ENCODE results near the gene HSFX1.
"Not testable (repeated sequence)": the region's sequence is repeated elsewhere in the genome, so short reads cannot be mapped to it uniquely, and the experiment has no call there.

The HSFX1 gene, protein sequence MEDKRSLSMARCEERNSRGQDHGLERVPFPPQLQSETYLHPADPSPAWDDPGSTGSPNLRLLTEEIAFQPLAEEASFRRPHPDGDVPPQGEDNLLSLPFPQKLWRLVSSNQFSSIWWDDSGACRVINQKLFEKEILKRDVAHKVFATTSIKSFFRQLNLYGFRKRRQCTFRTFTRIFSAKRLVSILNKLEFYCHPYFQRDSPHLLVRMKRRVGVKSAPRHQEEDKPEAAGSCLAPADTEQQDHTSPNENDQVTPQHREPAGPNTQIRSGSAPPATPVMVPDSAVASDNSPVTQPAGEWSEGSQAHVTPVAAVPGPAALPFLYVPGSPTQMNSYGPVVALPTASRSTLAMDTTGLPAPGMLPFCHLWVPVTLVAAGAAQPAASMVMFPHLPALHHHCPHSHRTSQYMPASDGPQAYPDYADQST

DNA sequence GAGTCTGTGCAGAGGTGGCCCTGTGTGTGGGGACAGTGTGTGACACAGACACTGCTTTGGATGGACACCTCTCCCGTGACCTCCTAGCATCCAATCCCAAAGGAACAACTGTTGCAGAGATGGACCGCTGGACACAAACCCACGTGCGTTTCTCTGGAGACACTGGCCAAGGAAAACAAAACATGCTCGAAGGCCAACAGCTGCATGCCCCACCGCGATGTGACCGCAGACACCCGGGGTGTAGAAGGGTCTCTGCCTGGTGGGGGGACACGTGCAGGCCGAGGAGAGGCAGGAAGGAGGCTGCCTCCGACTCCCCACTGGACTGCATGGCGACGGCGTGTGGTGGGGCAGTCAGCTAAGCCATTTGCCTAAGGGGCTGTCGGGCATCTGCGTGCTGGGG, at the start of gene HSFX1:
TSS of gene HSFX1 (plus strand) at position 301 of the 400 bp plus-strand sequence. CDS start 614 bp downstream, outside the sequence.
- not testable (repeated sequence) for DNase-seq

DNA sequence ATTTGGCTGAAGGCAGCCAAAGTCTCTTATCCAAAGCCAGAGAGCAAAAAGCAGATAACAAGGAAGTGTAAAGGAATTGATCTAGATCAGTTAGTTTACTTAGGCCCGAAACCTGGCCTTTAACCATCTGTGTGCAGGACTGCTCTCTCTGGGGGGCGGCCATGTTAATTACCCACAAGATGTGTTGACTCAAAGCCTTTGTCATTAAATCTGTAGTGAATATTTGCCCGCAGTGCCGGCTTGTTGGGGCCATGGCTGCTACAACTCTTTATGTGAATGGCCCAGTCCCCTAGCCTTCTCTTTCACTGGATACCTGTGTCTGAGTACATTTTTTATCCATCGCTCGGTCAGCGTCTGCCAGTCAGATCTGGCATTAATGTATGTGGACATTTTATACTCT, 46.6 kb upstream of the HSFX1 start:
- not testable (repeated sequence) for DNase-seq

DNA sequence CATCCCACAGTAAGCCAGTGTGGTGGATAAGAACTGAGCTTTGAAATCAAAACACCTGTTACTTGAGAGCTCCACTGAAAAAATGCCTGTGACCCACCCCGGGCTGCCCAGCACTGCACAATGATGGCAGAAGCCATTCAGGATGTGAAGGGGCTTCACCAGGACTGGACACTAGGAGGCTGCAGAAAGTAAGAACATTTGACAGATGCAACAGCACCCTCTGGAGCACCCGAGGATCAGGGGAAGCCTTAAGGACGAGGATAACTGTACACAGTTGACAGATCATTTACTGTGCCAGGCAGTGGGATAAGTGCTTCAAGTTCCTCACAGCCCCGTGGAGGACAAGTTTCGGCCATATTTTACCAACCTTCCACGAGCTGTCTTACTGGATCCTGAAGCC, 31.6 kb upstream of the HSFX1 start:
- not testable (repeated sequence) for DNase-seq

DNA sequence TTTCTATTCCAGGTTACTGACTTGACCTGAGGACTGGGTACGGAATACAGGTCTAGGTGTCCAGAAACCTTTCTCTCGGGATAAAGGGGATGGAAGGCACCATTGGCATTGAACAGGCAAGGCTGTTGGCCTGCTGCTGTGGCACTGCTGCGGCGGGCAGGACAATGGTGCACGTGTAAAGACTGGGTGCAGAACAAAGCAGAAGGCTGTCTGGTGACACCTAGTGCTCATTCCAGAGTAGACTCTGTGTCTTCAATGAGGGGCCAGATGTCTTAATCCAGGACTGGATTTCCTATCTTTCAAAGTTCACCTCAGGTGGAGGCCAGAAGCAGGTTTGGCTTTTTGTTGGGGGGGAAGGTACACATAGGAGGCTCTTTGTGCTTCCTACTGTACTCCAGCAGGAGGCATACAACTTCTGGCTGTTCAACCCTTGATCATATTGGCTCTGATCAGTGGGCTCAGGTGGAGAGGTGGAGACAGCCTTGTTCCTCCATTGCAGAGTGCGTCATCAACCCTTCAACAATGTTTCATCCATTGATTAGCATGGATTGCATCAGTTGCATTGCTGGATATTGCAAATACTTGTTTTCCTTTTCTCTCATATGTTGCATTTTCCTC, 27.4 kb upstream of the HSFX1 start:
- not testable (repeated sequence) for DNase-seq

DNA sequence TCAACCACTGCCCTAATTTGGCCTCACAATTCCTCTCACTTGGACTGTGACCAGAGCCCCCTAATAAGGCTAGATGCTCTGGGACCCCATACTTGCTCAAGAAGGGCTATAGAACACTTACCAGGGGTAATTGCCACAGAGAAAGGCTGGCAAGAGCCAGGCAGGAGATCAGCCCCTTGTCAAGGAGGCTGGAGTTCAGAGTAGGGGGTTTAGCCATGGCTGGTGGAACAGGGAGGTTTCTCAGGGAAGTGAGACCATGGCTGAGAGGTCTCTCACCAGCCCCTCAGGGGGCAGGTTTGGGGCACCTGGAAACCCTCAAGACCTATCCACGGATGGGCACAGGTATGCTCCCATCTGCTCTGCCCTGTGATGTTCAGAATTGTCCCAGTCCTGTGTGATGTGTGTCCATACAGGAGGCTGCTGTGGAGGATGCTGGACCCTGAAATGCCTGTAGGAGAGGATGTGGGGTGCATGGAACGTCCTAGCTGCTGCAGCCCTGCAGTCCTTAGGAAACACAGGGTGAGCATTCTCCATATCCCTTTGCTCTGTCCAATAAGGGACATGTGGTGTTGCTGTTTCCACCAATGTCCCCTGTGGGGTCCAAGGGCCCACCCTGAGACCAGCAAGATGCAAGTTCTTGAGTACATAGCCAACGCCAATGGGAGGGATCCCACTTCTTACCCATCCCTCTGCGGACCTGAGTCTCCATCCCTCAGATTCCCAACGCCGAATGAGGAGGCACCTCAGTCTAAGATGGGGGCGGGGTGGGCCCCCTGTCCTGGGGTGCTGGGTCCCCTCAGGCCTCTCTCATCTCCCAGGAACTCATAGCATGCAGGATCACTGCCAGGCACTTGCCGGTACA, 16.4 kb upstream of the HSFX1 start:
- no peak for DNase-seq

DNA sequence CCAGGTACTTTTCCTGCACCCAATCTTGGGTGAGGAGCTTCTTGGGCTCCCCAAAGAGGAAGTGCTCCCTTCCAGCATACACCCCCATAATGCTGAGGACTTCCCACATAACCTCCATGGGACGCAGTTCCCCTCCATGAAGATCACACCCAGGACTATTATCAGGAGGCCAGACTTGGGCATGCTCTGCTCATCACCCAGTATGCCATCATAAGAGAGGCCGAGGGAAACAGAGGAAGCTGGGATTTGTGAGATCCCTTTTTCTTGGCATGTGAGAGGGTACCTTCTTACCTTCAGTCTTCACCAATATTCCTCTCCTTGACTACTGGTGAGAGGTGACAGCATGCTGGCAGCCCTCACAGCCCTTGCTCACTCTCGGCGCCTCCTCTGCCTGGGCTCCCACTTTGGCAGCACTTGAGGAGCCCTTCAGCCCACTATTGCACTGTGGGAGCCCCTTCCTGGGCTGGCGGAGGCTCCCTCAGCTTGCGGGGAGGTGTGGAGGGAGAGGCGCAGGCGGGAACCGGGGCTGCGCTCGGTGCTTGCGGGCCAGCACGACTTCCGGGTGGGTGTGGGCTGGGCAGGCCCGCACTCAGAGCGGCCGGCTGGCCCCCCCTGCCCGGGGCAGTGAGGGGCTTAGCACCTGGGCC, 15.7 kb upstream of the HSFX1 start:
- no peak for DNase-seq

DNA sequence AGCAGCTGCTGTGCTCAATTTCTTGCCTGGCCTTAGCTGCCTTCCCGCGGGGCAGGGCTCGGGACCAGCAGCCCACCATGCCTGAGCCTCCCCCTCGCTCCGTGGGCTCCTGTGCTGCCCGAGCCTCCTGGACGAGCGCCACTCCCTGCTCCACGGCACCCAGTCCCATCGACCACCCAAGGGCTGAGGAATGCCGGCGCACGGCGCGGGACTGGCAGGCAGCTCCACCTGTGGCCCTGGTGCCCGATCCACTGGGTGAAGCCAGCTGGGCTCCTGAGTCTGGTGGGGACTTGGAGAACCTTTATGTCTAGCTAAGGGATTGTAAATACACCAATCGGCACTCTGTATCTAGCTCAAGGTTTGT, 15.2 kb upstream of the HSFX1 start:
- DNase-seq, result not testable (repeated sequence)

DNA sequence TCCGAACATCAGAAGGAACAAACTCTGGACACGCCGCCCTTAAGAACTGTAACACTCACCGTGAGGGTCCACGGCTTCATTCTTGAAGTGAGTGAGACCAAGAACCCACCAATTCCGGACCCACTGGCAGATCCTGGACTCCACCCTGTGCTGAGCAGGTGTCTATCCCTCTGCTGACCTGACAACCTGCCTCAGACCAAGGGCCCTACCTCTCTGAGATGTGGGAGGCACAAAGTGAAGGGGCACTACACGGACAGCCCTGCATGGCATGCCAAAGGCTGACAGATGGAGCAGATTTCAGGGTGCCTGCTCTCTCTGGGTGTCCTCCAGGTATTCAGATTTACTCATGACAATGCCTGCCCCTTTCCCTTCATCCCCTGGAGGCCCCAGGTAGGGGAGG, 14.0 kb upstream of the HSFX1 start:
- DNase-seq, result no peak

DNA sequence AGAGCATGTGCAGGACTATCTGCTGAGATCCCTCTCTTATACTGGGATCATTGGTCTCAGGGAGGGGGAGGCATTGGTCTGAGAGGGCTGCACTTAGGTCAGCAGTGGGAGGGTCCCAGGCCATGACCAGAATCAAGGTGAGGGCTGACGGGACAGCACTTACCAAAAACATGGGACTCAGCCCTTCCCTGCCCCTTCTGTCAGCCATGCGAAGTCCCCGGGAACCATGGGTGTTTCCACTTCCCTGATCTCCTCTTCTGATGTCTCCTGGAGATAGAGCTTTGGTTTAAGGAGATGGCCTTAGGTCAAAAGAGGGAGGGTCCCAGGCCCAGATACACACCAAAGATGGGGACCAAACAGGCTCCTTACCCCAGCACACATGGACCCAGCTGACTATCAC, 12.9 kb upstream of the HSFX1 start:
- no peak for DNase-seq

DNA sequence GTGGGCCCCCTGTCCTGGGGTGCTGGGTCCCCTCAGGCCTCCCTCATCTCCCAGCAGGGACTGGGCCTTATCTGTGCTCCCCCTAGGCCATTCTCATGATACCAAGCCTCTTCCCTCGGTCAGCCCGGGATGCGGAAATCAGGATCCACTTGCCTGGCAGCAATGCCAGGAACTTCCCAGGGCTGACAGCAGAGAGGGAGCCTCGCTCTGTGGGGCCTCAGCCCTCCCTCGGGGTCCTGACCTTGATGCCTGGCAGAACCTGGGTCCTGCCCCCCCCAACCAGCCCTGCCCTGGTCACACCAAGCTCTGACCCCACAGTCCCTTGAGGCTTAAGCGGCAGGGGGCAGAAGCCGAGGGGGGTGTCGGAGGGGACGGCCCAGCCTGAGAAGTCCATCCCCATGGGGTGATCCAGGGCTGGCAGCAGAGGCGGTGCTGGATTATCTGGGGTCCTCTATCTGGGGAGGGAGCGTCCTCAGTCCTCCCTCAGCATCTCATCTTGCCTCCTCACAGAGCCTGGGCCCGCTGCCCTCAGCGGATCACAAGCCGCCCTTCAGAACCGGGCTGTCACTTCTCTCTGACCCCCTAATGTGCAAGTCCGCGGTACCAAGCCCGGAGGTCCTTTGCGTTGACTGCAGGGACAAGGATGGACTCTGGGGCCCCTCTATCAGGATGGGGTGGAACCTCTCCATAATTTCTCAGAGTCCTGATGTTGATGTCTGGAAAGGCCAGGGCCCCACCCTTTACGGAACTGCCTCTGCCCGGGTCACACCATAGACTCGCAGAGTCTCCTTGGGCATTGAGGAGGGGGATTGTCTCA, 11.8 kb upstream of the HSFX1 start:
- not testable (repeated sequence) for DNase-seq

DNA sequence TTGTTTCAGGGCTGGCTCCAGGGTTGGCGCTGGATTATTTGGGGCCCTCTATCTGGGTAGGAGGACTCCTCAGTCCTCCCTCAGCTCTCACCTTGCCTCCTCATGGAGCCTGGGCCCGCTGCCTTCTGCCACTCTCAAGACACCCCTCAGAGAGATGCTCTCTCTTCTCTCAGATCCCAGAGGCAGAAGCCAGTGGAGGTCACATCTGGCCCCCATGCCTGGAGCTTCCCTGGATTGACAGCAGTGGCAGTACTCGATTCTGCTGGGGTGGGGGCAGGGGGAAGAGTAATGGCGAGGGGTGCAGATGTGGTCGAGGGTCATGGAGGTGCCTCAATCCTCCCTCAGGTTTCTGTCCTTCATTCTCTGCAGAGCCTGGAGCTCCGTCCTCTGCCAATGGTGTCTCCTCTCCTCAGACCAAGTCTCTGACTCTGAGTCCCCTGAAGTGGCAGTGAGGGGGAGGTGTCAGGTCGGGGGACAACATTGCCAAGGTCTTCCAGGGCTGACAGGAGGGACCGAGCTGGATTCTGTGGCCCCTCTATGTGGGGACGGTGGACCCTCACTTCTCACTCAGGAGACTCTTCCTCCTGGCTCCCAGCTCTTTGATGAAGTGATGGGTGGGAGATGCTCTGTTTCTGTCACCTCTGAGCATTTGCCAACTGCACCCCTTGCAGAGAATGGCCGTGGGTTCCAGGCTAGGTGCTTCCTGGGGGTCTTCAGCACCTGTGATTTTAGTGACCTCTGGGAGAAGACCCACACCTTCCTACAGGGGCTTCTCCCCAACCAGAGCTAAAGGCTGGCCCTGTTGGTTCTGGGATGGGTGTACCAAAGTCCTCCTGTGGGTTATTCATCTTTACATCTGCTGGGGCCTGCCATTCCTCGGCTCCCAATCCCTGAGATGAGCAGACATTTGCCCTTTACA, 10.9 kb upstream of the HSFX1 start:
- DNase-seq, result no peak

DNA sequence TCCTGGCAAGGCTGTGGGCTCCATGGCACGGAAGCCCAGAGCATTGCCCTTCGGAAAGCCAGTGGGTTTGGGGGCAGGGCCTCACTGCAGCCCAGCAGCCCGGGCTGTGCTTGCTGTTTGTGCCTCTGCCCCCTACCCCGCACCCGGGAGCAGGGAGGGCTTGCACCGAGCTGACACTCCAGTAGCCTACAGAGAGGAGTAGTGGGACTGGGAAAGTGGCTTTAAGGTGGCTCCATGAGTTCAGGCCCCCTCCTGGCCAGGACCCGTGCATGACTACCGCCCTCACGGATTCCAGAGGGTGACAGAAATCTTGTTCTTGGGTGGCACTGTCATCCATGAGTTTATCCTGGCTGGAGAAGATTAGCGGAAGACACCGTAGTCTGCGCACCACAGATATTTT, 3.5 kb upstream of the HSFX1 start:
- not testable (repeated sequence) for DNase-seq

DNA sequence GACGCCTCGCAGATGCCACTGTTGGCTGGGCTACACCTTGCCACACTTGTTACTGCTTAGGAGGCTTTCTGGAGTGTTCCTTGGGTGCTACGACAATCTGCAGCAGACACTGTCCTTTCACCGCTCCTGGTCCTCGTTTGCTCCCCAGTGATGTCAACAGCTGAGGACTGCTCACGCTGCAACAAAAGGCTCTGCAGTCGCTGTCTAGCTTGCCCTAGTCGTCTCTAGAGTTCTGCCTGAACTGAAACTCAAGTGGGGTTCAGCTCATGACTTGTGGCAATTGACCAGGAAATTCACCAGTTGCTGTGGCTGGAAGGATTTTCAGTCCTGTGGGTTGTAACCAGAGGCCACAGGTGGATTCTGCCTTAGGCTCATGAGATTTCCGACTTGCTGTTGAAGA, 842 bp upstream of the HSFX1 start:
- not testable (repeated sequence) for DNase-seq

DNA sequence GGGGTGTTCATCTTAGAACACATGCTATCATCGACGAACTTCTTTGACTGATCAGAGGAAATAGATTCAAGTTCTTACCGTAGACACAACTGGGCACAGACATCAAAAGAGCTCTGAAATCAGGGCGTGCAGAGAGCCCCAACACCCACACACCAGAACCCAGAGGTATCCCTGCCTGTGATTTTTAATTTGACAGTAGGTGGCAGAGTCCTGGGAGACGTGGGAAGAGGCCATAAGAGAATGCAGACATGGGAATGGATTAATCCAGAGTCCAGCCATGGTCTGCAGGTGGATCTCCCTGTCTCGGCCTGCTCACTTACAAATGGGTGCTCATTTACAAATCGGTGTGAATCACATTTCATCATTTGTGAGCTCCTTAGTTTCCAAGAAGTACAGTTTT, 4.1 kb downstream of the HSFX1 start:
- not testable (repeated sequence) for DNase-seq

DNA sequence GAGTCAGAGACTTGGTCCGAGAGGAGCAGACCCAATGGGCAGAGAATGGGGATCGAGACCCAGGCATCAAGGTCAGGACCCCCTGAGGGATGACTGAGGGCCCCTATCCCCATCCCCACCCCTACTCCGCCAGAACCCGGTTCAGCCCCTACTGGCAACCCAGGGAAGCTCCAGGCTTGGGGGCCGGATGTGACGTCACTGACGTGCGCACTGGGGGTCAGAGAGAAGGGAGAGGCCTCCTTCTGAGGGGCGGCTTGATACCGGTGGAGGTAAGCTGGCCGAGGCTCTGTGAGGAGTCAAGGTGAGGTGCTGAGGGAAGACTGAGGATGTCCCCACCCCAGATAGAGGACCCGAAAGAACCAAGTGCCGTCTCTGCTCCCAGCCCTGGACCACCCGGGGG, 7.9 kb downstream of the HSFX1 start, which contains the start of gene MAGEA9:
TSS of gene MAGEA9 (plus strand) at position 204 of the 400 bp plus-strand sequence. CDS start 4,281 bp downstream, outside the sequence.
- not testable (repeated sequence) for DNase-seq

DNA sequence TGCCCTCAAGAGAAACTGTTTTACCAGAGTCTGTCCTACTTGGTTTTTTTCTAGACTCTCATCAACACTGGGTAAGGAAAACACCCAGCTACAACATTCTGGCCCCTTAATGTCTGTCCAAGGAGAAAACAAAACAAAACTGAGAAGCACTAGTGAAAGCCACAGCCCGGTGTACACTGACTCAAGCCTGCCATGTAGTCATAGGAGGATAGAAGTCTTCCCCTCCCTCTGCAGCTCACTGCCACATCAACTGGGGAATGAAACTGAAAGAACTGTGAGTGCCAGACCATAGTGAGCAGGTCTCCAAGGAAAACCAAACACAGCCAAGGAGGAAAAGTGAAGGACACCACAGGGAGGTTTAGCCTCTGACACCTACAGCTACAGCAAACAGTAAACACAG, 21.7 kb downstream of the HSFX1 start:
- DNase-seq, result not testable (repeated sequence)

DNA sequence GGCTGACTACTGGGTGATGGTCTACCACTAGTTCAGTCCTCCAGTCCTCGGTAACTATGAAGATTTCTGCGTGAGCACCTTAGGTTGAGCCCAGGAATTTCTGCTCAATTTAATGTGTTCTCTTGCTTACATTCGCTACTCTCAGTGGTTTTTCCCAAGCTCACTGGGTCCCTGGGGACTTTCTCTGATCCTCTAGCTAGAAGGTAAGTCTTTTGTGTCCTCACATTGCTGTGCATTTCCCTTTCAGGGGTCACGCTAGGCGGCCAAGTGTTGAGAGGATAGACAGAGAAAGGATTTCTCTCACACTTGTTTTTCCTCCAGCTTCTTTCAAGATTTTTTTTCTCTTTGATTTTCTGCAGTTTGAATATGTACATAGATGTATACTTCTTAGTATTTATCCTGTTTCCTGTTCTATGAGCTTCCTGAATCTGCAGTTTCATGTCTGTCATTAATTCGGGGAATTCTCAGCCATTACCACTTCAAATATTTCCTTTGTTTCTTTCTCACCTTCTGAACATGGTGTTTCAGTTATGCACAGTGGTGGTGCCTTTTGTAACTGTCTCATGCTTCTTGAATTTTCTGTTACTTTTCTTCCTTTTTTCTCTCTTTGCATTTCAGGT, 25.3 kb downstream of the HSFX1 start:
- no peak for DNase-seq

DNA sequence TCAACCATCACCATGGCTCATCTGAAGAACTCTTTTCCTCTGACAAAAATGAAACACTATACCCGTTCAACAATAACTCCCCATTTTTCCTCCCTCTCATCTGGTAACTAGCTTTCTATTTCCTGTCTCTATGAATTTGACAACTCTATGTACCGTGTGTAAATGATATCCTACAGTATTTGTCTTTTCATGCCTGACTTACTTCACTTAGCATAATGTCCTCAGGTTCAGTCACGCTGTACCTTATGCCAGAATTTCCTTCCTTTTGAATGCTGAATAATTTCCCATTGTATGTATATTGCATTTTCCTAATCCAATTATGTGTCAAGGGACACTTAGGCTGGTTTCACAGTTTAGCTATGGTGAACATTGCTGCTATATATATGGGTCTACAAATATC, 26.1 kb downstream of the HSFX1 start:
- no peak for DNase-seq

DNA sequence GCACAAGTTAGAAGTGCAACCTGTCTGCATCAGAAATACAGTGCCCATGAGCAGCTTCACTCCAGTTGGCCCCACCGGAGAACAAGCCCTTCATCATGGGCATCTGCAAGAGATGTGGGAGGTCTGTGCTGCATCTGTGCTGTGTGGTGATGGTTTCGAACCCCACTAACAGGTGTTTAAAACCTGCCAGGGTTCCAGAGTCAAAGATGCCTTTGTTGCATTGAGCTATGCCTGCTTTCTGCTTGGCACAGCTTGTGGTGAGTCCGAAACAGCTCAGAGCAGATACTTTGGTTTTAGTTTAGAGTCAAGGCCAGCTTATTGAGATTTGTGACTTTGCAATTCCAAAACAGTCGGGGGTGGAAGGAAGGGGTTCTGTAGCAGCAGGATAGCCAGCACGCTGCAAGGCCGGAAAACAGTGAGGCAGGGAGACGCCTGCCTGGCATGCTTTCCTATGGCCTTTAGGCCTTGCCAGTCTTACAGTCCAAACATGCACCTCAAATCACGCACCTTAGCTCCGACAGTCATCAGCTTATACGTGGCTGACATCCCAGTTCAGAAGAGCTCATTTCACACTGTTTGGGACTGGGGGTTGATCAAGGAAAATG, 29.7 kb downstream of the HSFX1 start:
- DNase-seq, result no peak

DNA sequence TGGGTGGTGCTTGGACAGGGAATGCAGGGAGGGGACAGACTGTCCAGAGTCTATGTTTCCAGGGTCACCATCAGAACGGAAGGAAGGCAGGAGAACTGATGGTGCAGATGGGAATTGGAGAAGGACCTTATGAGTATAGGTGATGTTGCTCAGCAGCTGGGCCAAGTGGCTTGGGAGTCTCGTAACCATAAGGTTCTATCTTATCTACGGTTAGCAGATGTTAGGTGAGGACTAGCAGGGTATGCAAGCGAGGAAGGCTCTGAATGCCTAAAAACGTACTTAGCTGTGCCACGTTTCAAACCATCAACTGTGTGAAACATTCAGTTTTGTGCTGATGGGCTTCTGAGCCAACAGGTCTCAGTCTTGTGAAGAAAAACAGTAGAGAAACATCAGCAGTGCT, 30.2 kb downstream of the HSFX1 start:
- DNase-seq, result no peak

All from hippocampal formation (tissue), 2 donors.